ENCODE results near the gene UGT8. TPM values are rescaled to one million over a fixed set of nuclear protein-coding genes. Genes with fewer than 3 reads are reported as not detected.
A peak's percentile ranks its signal among the peaks of the same experiment; 100 is the strongest.
"Not testable (repeated sequence)": the region's sequence is repeated elsewhere in the genome, so short reads cannot be mapped to it uniquely, and the experiment has no call there.

The UGT8 gene
- total RNA-seq, 4 donors from 2014 or later = 36.0 to 81.1 (median 60.8) TPM

GRCh38 chr4:114658776-114659175 is 60.2 kb downstream of the UGT8 start:
- no peak for TF ChIP-seq POLR2A (IDR thresholded peaks at IDR 0.05)
- TF ChIP-seq, protein P1, sequence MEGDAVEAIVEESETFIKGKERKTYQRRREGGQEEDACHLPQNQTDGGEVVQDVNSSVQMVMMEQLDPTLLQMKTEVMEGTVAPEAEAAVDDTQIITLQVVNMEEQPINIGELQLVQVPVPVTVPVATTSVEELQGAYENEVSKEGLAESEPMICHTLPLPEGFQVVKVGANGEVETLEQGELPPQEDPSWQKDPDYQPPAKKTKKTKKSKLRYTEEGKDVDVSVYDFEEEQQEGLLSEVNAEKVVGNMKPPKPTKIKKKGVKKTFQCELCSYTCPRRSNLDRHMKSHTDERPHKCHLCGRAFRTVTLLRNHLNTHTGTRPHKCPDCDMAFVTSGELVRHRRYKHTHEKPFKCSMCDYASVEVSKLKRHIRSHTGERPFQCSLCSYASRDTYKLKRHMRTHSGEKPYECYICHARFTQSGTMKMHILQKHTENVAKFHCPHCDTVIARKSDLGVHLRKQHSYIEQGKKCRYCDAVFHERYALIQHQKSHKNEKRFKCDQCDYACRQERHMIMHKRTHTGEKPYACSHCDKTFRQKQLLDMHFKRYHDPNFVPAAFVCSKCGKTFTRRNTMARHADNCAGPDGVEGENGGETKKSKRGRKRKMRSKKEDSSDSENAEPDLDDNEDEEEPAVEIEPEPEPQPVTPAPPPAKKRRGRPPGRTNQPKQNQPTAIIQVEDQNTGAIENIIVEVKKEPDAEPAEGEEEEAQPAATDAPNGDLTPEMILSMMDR (IDR thresholded peaks at IDR 0.05) = no peak
- no peak for TF ChIP-seq EP300 (IDR thresholded peaks at IDR 0.05)
- Histone ChIP-seq H3K9me3 (no peaks in the 10 kb centered on the region), H3K27ac (peak overlapping the region in 2 of 4 donors; percentile 45 to 51), H3K4me3 (no peak overlapping the region), H3K27me3 (no peaks in the 10 kb centered on the region), H3K36me3 (no peaks in the 10 kb centered on the region), H3K4me1 (peaks cover 0 to 6% (median 1%) of the 10 kb centered on the region in 4 donors)
- no peak for DNase-seq (ENCODE audit: low spot score in 2 of 2)
- 67 to 74% methylated on average over 4 of the region's 4 CpGs for WGBS, 2 donors

DNA sequence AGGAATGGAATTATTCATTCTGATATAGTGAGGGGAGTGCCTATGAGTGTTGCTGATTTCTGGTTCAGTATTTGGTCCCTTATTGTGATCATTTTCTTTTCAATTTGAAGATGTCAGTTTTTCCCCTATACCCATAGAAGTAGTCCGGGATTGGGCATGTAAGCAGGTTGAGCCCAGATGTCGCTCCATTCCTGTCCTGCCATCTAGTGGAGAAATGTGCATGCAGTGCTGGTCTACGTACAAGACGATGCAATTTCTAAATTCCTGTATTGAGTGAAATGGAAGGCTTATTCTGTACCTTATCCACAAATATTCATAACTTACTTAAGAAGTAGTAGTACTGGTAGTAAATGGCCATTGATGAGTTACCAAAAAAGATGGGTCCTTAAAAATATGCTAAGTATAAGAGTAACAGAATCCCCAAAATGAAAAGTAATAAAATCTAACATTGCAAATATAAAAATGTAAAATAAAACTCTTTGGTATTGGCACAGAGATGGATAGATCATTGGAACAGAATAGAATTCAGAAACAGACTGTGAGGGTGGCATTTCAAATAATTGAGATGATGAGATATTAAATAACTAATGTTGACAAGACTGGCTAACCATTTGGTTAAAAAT is 60.9 kb downstream of the UGT8 start:
- Histone ChIP-seq H3K27me3 (no peaks in the 10 kb centered on the region), H3K4me1 (peaks cover 0 to 6% (median 1%) of the 10 kb centered on the region in 4 donors), H3K27ac (peak overlapping the region in 2 of 4 donors; percentile 45 to 51), H3K36me3 (no peaks in the 10 kb centered on the region), H3K9me3 (no peaks in the 10 kb centered on the region), H3K4me3 (no peak overlapping the region)
- 0 to 5% methylated on average over 4 of the region's 4 CpGs for WGBS, 2 donors
- peak; percentile 14 to 59 for DNase-seq (ENCODE audit: low spot score in 2 of 2)
- TF ChIP-seq, protein P1 (IDR thresholded peaks at IDR 0.05) = peak; percentile 52 to 83 (median 74)
- TF ChIP-seq EP300 (IDR thresholded peaks at IDR 0.05) = no peak

DNA sequence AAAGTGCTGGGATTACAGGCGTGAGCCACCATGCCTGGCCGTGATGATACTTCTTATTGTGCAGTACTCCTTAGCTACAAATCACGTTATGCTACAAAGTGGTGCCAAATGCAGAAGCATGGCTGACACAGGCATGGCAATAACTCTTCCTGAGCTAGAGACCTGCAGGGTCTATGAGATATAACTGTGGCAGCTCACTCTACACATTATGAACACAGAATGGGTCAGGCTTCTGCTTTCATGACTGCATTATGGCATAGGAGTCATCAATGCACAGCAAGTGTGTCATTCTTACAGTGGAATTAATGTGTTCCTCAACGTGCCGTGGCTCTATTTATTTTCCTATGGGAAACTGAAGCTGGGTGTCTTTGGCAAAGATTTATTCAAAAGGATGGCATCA is 64.5 kb downstream of the UGT8 start:
- Histone ChIP-seq H3K4me1 (peaks cover 0 to 6% (median 1%) of the 10 kb centered on the region in 4 donors), H3K27ac (no peak overlapping the region), H3K36me3 (no peaks in the 10 kb centered on the region), H3K4me3 (no peak overlapping the region), H3K27me3 (no peaks in the 10 kb centered on the region), H3K9me3 (no peaks in the 10 kb centered on the region)
- no peak for DNase-seq (ENCODE audit: low spot score in 2 of 2)
- 87 to 90% methylated on average over 5 of the region's 5 CpGs for WGBS, 2 donors
- TF ChIP-seq, protein P1 (IDR thresholded peaks at IDR 0.05) = no peak
- no peak for TF ChIP-seq POLR2A (IDR thresholded peaks at IDR 0.05)
- no peak for TF ChIP-seq EP300 (IDR thresholded peaks at IDR 0.05)

DNA sequence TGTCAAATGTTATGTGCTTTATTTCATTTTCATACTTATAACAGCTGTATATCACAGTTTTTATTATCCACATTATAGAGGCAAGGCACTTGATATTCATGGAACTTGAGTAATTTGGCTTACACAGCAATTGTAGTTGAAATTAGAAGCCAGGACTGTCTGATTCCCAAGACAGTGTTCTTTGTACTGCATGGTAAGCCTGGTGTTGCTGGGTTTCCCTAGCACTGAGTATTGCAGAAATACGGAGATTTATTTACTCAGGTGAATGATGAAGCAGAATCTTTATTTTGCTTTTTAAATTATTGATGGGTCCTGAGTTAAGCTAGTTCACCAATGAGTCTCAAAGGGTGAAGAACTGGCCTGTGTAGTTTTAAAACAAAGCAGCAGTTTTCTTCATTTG is 70.0 kb downstream of the UGT8 start:
- H3K27ac ChIP-seq = no peak overlapping the region
- no peaks in the 10 kb centered on the region for H3K27me3 ChIP-seq
- DNase-seq (ENCODE audit: low spot score in 2 of 2) = no peak
- H3K36me3 ChIP-seq = peaks cover 0 to 4% (median 0%) of the 10 kb centered on the region in 3 donors
- no peak for TF ChIP-seq POLR2A (IDR thresholded peaks at IDR 0.05)
- TF ChIP-seq, protein P1 (IDR thresholded peaks at IDR 0.05) = no peak
- no peak for TF ChIP-seq EP300 (IDR thresholded peaks at IDR 0.05)
- no peaks in the 10 kb centered on the region for H3K9me3 ChIP-seq
- no peak overlapping the region for H3K4me3 ChIP-seq
- no peaks in the 10 kb centered on the region for H3K4me1 ChIP-seq
- 41 to 48% methylated on average over 1 of the region's 1 CpG for WGBS, 2 donors

- H3K27me3 ChIP-seq; DNase-seq (ENCODE audit: low spot score in 2 of 2); H3K4me1 ChIP-seq; H3K36me3 ChIP-seq; H3K9me3 ChIP-seq; H3K27ac ChIP-seq; H3K4me3 ChIP-seq: not testable (repeated sequence)
- WGBS, 2 donors = 85 to 93% methylated on average over 4 of the region's 4 CpGs
These were observed 72.1 kb downstream of the UGT8 start for GRCh38 chr4:114670733-114671132.
